H1 (cell line): ENCODE data around the gene CUX1. TPM values are rescaled to one million over a fixed set of nuclear protein-coding genes. Genes with fewer than 3 reads are reported as not detected.

Experiments
- CTCF ChIA-PET: fragments of 300-600 bp; sonication (Branson Sonifier 250); formaldehyde crosslinking; loops from one replicate; lab custom pipeline; 2021; ENCODE audit not compliant: partially characterized antibody; lab: Charles Lee
- POLR2A ChIA-PET: fragments of 300-600 bp; sonication (Branson Sonifier 250); formaldehyde crosslinking; loops from one replicate; lab custom pipeline; 2021; ENCODE audit warnings: inconsistent platforms; ENCODE audit not compliant: partially characterized antibody; lab: Charles Lee
- DNase-seq, 2 experiments: peaks; one replicate each; pipeline versions ENCODE4 v3.0.0 to v3.0.0-alpha.2; 2010 to 2022; ENCODE audit warnings: low spot score in 2 of 2, low read depth in 1 of 2, mixed read lengths in 1 of 2
- FAIRE-seq: peaks from 2 replicates; lab custom pipeline; 2011; peaks lifted over from hg19 to GRCh38; lab: Jason Lieb, UNC
- H2AFZ ChIP-seq: 2 replicates; pipeline ENCODE4 v1.8.1; 2012; ENCODE audit warnings: low read length, inconsistent platforms
- H2AK5ac ChIP-seq: 2 replicates; pipeline ENCODE4 v1.6.1; 2013; ENCODE audit warnings: low read depth, low read length
- H2BK120ac ChIP-seq: replicated peaks from 2 replicates; pipeline ENCODE3; 2013; ENCODE audit warnings: low read depth, low read length, inconsistent platforms
- H2BK12ac ChIP-seq: 2 replicates; pipeline ENCODE4 v1.6.1; 2013; ENCODE audit warnings: low read depth, low read length
- H2BK15ac ChIP-seq: 2 replicates; pipeline ENCODE4 v1.6.1; 2013; ENCODE audit warnings: low read length
- H2BK20ac ChIP-seq: 2 replicates; pipeline ENCODE4 v1.6.1; 2013; ENCODE audit warnings: low read length
- H2BK5ac ChIP-seq: 2 replicates; pipeline ENCODE4 v1.6.1; 2013; ENCODE audit warnings: low read depth, low read length
- H3K14ac ChIP-seq: 2 replicates; pipeline ENCODE4 v1.6.1; 2013; ENCODE audit warnings: inconsistent platforms; ENCODE audit not compliant: insufficient read length
- H3K18ac ChIP-seq: 2 replicates; pipeline ENCODE4 v1.6.1; 2013; ENCODE audit warnings: low read length; ENCODE audit errors: extremely low read depth
- H3K23ac ChIP-seq: 2 replicates; pipeline ENCODE4 v1.6.1; 2013; ENCODE audit warnings: inconsistent platforms; ENCODE audit not compliant: insufficient read length
- H3K23me2 ChIP-seq: 2 replicates; pipeline ENCODE4 v1.6.1; 2013; ENCODE audit warnings: low read depth, low read length
- H3K27ac ChIP-seq: 2 replicates; pipeline ENCODE4 v1.6.1; 2011; ENCODE audit warnings: low read depth, low read length, inconsistent platforms
- H3K27me3 ChIP-seq, 4 experiments: replicated peaks in 1 of 4; 1 replicate in 1 of 4; 2 replicates in 3 of 4; pipeline versions ENCODE4 v1.6.1 to v1.8.1; 2011 to 2013; ENCODE audit warnings: low read length in 3 of 4, mild to moderate bottlenecking in 3 of 4, inconsistent platforms in 2 of 4, mixed read lengths in 2 of 4, moderate library complexity in 1 of 4; ENCODE audit not compliant: control insufficient read depth in 3 of 4, insufficient read depth in 3 of 4; ENCODE audit errors: extremely low read depth in 1 of 4
- H3K36me3 ChIP-seq, 4 experiments: 2 replicates each; pipeline versions ENCODE4 v1.6.1 to v1.8.1; 2011 to 2013; ENCODE audit warnings: mild to moderate bottlenecking in 4 of 4, low read length in 3 of 4, moderate library complexity in 2 of 4, control low read depth in 1 of 4, inconsistent platforms in 1 of 4; ENCODE audit not compliant: insufficient read depth in 4 of 4, control insufficient read depth in 2 of 4
- H3K4ac ChIP-seq: replicated peaks from 2 replicates; pipeline ENCODE3; 2013; ENCODE audit warnings: low read length, low read depth, mixed read lengths, inconsistent platforms; ENCODE audit not compliant: insufficient read length
- H3K4me1 ChIP-seq, 4 experiments: replicated peaks in 1 of 4; 1 replicate in 1 of 4; 2 replicates in 3 of 4; pipeline versions ENCODE4 v1.6.1 to v1.8.1; 2011 to 2013; ENCODE audit warnings: low read length in 3 of 4, inconsistent platforms in 2 of 4, mixed read lengths in 1 of 4; ENCODE audit not compliant: insufficient read depth in 4 of 4, control insufficient read depth in 3 of 4
- H3K4me2 ChIP-seq, 2 experiments: 2 replicates each; pipeline versions ENCODE4 v1.6.1 to v1.8.1; 2011 to 2013; ENCODE audit warnings: low read depth in 2 of 2, low read length in 2 of 2, control low read depth in 1 of 2, inconsistent platforms in 1 of 2, mild to moderate bottlenecking in 1 of 2; ENCODE audit not compliant: insufficient read depth in 1 of 2
- H3K4me3 ChIP-seq, 4 experiments: fragments of 200-600, 300-600 bp in 1 of 4; sonication (generic), shearing (Covaris generic), sonication (Bioruptor Twin) in 1 of 4; 2 replicates each; pipeline versions ENCODE4 v1.5.1 to v1.8.1; 2011 to 2016; ENCODE audit warnings: low read length in 4 of 4, low read depth in 3 of 4, control low read depth in 2 of 4, inconsistent platforms in 2 of 4, mild to moderate bottlenecking in 2 of 4, mixed read lengths in 1 of 4, moderate library complexity in 1 of 4; ENCODE audit not compliant: insufficient read depth in 2 of 4; ENCODE audit errors: extremely low read depth in 1 of 4
- H3K56ac ChIP-seq: replicated peaks from 2 replicates; pipeline ENCODE3; 2013; ENCODE audit warnings: low read depth, mild to moderate bottlenecking, mixed read lengths, low read length, inconsistent platforms; ENCODE audit not compliant: insufficient read length
- H3K79me1 ChIP-seq: 2 replicates; pipeline ENCODE4 v1.6.1; 2013; ENCODE audit warnings: low read depth, low read length, control low read depth
- H3K79me2 ChIP-seq, 2 experiments: 2 replicates each; pipeline versions ENCODE4 v1.6.1 to v1.8.1; 2012 to 2013; ENCODE audit warnings: low read length in 2 of 2, mild to moderate bottlenecking in 2 of 2, inconsistent platforms in 1 of 2; ENCODE audit not compliant: insufficient read depth in 2 of 2, control insufficient read depth in 1 of 2
- H3K9ac ChIP-seq, 4 experiments: replicated peaks in 1 of 4; 1 replicate in 1 of 4; 2 replicates in 3 of 4; pipeline versions ENCODE4 v1.6.1 to v1.8.1; 2011 to 2013; ENCODE audit warnings: low read depth in 3 of 4, low read length in 3 of 4, control low read depth in 2 of 4, mild to moderate bottlenecking in 2 of 4, moderate library complexity in 2 of 4, inconsistent platforms in 1 of 4; ENCODE audit errors: extremely low read depth in 1 of 4
- H3K9me3 ChIP-seq, 2 experiments: 2 replicates each; pipeline versions ENCODE4 v1.6.1 to v1.8.1; 2012 to 2013; ENCODE audit warnings: mild to moderate bottlenecking in 2 of 2, moderate library complexity in 2 of 2, control low read depth in 1 of 2, inconsistent platforms in 1 of 2, low read depth in 1 of 2, low read length in 1 of 2, mixed read lengths in 1 of 2; ENCODE audit not compliant: insufficient read depth in 2 of 2
- H4K20me1 ChIP-seq, 2 experiments: replicated peaks in 1 of 2; 2 replicates each; pipeline versions ENCODE3 to v1.8.1; 2011 to 2013; ENCODE audit warnings: inconsistent platforms in 2 of 2, low read length in 2 of 2, mild to moderate bottlenecking in 1 of 2; ENCODE audit not compliant: insufficient read depth in 2 of 2, control insufficient read depth in 1 of 2
- H4K5ac ChIP-seq: 2 replicates; pipeline ENCODE4 v1.6.1; 2013; ENCODE audit warnings: low read length, low read depth, mixed read lengths, inconsistent platforms; ENCODE audit not compliant: insufficient read length
- H4K8ac ChIP-seq: 2 replicates; pipeline ENCODE4 v1.8.0; 2013; ENCODE audit warnings: mild to moderate bottlenecking, moderate library complexity, low read length, inconsistent platforms; ENCODE audit not compliant: insufficient read depth; ENCODE audit errors: extremely low read depth
- H4K91ac ChIP-seq: replicated peaks from 2 replicates; pipeline ENCODE3; 2013; ENCODE audit warnings: low read length, mixed read lengths, inconsistent platforms; ENCODE audit not compliant: insufficient read length
- ATF2 ChIP-seq: IDR thresholded peaks from 2 replicates; pipeline ENCODE4 v1.6.1; 2012; ENCODE audit warnings: low read length, inconsistent platforms
- EGR1 ChIP-seq: IDR thresholded peaks from 2 replicates; pipeline ENCODE4 v1.6.1; 2011; ENCODE audit warnings: low read depth, low read length, borderline replicate concordance
- FOSL1 ChIP-seq: IDR thresholded peaks from 2 replicates; pipeline ENCODE4 v1.6.1; 2011; ENCODE audit warnings: mild to moderate bottlenecking, low read depth, low read length, moderate library complexity; ENCODE audit not compliant: insufficient read depth
- KDM1A ChIP-seq: fragments of 200-600, 300-600 bp; sonication (generic); IDR thresholded peaks from 2 replicates; pipeline ENCODE4 v1.7.1; 2016; ENCODE audit warnings: mild to moderate bottlenecking, low read length, borderline replicate concordance
- POLR2AphosphoS5 ChIP-seq: IDR thresholded peaks from 2 replicates; pipeline ENCODE4 v1.6.1; 2011; ENCODE audit warnings: low read depth, low read length
- RXRA ChIP-seq: IDR thresholded peaks from 2 replicates; pipeline ENCODE4 v1.6.1; 2011; ENCODE audit warnings: low read depth, mild to moderate bottlenecking, low read length, moderate library complexity; ENCODE audit not compliant: insufficient read depth
- SP4 ChIP-seq: IDR thresholded peaks from 2 replicates; pipeline ENCODE4 v1.6.1; 2012; ENCODE audit warnings: low read length, inconsistent platforms
- SUZ12 ChIP-seq: fragments of 200-600 bp; sonication (generic); IDR thresholded peaks from 2 replicates; pipeline ENCODE4 v1.6.1; 2012; ENCODE audit warnings: mild to moderate bottlenecking, inconsistent platforms, low read length, moderate library complexity, mixed read lengths
- TAF7 ChIP-seq: optimal IDR thresholded peaks from 2 replicates; pipeline ENCODE3; 2011; ENCODE audit warnings: low read depth, mild to moderate bottlenecking, inconsistent platforms, low read length, moderate library complexity, borderline replicate concordance
- TCF12 ChIP-seq: IDR thresholded peaks from 2 replicates; pipeline ENCODE4 v1.6.1; 2011; ENCODE audit warnings: low read depth, mild to moderate bottlenecking, low read length
- WGBS, 2 experiments: shearing (Covaris generic) in 1 of 2; methylation state at CpG; one replicate each; pipeline versions ENCODE4 v1.1.6 to v1.1.7; 2013 to 2015; ENCODE audit warnings: low lambda C conversion rate in 2 of 2, mixed read lengths in 2 of 2, inconsistent platforms in 1 of 2, low coverage in 1 of 2, missing lambda C conversion rate in 1 of 2; ENCODE audit not compliant: insufficient replicate concordance in 2 of 2, insufficient coverage in 1 of 2, insufficient read length in 1 of 2; ENCODE audit errors: extremely low coverage in 1 of 2, missing lambda C conversion rate in 1 of 2; 5-methylcytosine and 5-hydroxymethylcytosine counted together
- polyA plus RNA-seq, 7 experiments: library from polyadenylated mRNA; depleted of rRNA in 3 of 7; stranded (reverse) in 5 of 7; unstranded in 2 of 7; fragments of >200 nt in 5 of 7; fragments of 200-250 nt in 2 of 7; gene quantifications; 1 replicate in 5 of 7; 2 replicates in 1 of 7; 4 replicates in 1 of 7; pipeline versions ENCODE4 v1.2.1 to v1.2.3, GENCODE V29; 2011 to 2013; ENCODE audit warnings: missing spikeins in 2 of 7, mixed read lengths in 2 of 7
- total RNA-seq: library from RNA; stranded (reverse); fragmentation: NEBNext Ultra II Directional; extraction: Animal tissue kit (Norgen Biotek cat#: 25700); gene quantifications from 2 replicates; pipeline ENCODE4 v1.2.1, GENCODE V29; 2021
- TF ChIP-seq, protein P1 (sequence below): IDR thresholded peaks from 2 replicates; pipeline ENCODE4 v1.6.1; 2011; ENCODE audit warnings: low read length, improper control_type of control experiment

Gene CUX1
- total and polyA plus RNA-seq, 2 of the 8 experiments (the other 6 are each of a cell fraction or from before 2014, with no cell fraction given) = 21.6 to 65.9 TPM

DNA sequence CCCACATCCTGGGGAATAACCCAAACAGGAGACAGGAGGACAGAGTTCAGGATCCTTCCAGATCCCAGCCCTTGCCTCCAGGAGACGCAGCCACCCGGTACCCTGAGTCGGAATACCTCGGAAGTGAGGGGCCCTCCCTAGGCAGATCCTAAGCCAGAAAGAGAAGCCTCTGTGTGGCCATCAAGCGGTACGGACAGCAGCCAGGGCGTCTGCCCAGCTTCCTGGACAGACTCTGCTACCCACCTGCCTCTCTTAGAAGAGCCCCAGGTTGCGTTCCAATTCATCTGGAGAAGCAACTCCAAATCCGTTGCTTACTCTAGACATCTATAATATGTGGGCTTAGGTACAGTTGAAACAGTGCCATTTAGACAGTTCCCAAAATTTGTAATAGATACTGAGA lies 249.1 kb downstream of the CUX1 start:
- CTCF ChIA-PET = interaction anchor here (1.7 kb wide), 1 partner anchor 11 kb away, joined by 4 read pairs; no protein-coding TSS in a partner anchor
- no peak for DNase-seq
- TF ChIP-seq POLR2AphosphoS5 = no peak
- no peak for TF ChIP-seq EGR1
- no peak for TF ChIP-seq SUZ12
- no peak for TF ChIP-seq ATF2
- TF ChIP-seq TAF7 = no peak
- TF ChIP-seq RXRA = no peak
- TF ChIP-seq TCF12 = no peak
- TF ChIP-seq, protein P1, sequence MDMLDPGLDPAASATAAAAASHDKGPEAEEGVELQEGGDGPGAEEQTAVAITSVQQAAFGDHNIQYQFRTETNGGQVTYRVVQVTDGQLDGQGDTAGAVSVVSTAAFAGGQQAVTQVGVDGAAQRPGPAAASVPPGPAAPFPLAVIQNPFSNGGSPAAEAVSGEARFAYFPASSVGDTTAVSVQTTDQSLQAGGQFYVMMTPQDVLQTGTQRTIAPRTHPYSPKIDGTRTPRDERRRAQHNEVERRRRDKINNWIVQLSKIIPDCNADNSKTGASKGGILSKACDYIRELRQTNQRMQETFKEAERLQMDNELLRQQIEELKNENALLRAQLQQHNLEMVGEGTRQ = no peak
- TF ChIP-seq FOSL1 = no peak
- no peak for TF ChIP-seq SP4
- TF ChIP-seq KDM1A = no peak

More for the DNA sequence above, 249.1 kb downstream of the CUX1 start:
- peaks cover 9 to 12% (median 10%) of the 10 kb centered on the region in 4 experiments for H3K4me1 ChIP-seq
- peaks cover under 1 to 1% of the 10 kb centered on the region in 2 experiments; a peak in 1 of 4 replicates for H3K9me3 ChIP-seq
- H2BK5ac ChIP-seq = no peak overlapping the region
- no peak overlapping the region for H2BK12ac ChIP-seq
- H2BK20ac ChIP-seq = no peak overlapping the region
- peaks cover 2 to 3% (median 2%) of the 10 kb centered on the region in 4 experiments; a peak in 4 of 8 replicates for H3K36me3 ChIP-seq
- no peak overlapping the region for H4K5ac ChIP-seq
- no peak overlapping the region for H4K91ac ChIP-seq
- H2BK15ac ChIP-seq = no peak overlapping the region
- H3K18ac ChIP-seq = no peak overlapping the region
- FAIRE-seq = no peak
- peaks cover 2% of the 10 kb centered on the region; the same call in 1 of the 2 replicates for H3K79me1 ChIP-seq
- peaks cover 6 to 8% of the 10 kb centered on the region in 2 experiments for H4K20me1 ChIP-seq
- no peak overlapping the region for H3K9ac ChIP-seq
- H3K4me2 ChIP-seq = no peak overlapping the region
- H3K4me3 ChIP-seq = no peak overlapping the region
- H3K23me2 ChIP-seq = no peaks in the 10 kb centered on the region
- no peak overlapping the region for H2BK120ac ChIP-seq
- peaks cover 0 to 9% of the 10 kb centered on the region in 2 experiments; a peak in 1 of 4 replicates for H3K79me2 ChIP-seq
- no peak overlapping the region for H3K27ac ChIP-seq
- no peak overlapping the region for H4K8ac ChIP-seq
- no peak overlapping the region for H3K23ac ChIP-seq
- POLR2A ChIA-PET = interaction anchor here (0.5 kb wide), 1 partner anchor 150 kb away, joined by 3 read pairs; no protein-coding TSS in a partner anchor
- H3K4ac ChIP-seq = no peak overlapping the region
- H2AFZ ChIP-seq = no peak overlapping the region
- no peak overlapping the region for H2AK5ac ChIP-seq
- 90% methylated on average over 9 of the region's 9 CpGs; no CpG with 5 or more reads in 1 of the 2 experiments for WGBS, 2 experiments
- no peak overlapping the region for H3K14ac ChIP-seq
- H3K27me3 ChIP-seq = no peaks in the 10 kb centered on the region
- H3K56ac ChIP-seq = no peak overlapping the region
